GM18868 (cell line): ENCODE measurements around the gene BACE1.

Source experiments
- ATAC-seq: cut with Tn5 transposase; IDR thresholded peaks from one replicate; pipeline ENCODE4 v1.9.1; 2021; ENCODE audit warnings: mild to moderate bottlenecking, moderate library complexity; ENCODE audit not compliant: unreplicated experiment

The BACE1 gene

GRCh38 chr11:117313091-117313490 is 3.0 kb downstream of the BACE1 start:
- no peak for ATAC-seq

- no peak for ATAC-seq
Measured at GRCh38 chr11:117309310-117309709, 6.7 kb downstream of the BACE1 start.

GRCh38 chr11:117305145-117305544 is 10.9 kb downstream of the BACE1 start:
- no peak for ATAC-seq

GRCh38 chr11:117303646-117304315 is 12.3 kb downstream of the BACE1 start:
- ATAC-seq = no peak

- no peak for ATAC-seq
Measured at GRCh38 chr11:117303101-117303500, 13.0 kb downstream of the BACE1 start.

GRCh38 chr11:117302228-117302627 is 13.8 kb downstream of the BACE1 start:
- no peak for ATAC-seq

- no peak for ATAC-seq
Measured at GRCh38 chr11:117300773-117301172, 15.3 kb downstream of the BACE1 start.

GRCh38 chr11:117300283-117300663 is 15.8 kb downstream of the BACE1 start:
- no peak for ATAC-seq

GRCh38 chr11:117299351-117300282 is 16.4 kb downstream of the BACE1 start:
- no peak for ATAC-seq

GRCh38 chr11:117298195-117298594 is 17.9 kb downstream of the BACE1 start:
- no peak for ATAC-seq

- no peak for ATAC-seq
Measured at GRCh38 chr11:117296881-117297280, 19.2 kb downstream of the BACE1 start.

GRCh38 chr11:117295438-117296137 is 20.5 kb downstream of the BACE1 start:
- no peak for ATAC-seq

GRCh38 chr11:117292616-117293015 is 23.4 kb downstream of the BACE1 start:
- ATAC-seq = no peak

GRCh38 chr11:117290809-117291396 is 25.2 kb downstream of the BACE1 start, which contains the start of gene BACE1-AS:
TSS of gene BACE1-AS (plus strand) at chr11:117291346.
- no peak for ATAC-seq

- no peak for ATAC-seq
Measured at GRCh38 chr11:117289795-117290194, 26.3 kb downstream of the BACE1 start.

- no peak for ATAC-seq
Measured at GRCh38 chr11:117287668-117288067, 28.4 kb downstream of the BACE1 start.

- ATAC-seq = no peak
Measured at GRCh38 chr11:117286588-117286987, 29.5 kb downstream of the BACE1 start.

- no peak for ATAC-seq
Measured at GRCh38 chr11:117284053-117284452, 32.0 kb downstream of the BACE1 start.

GRCh38 chr11:117282956-117283355 is 33.1 kb downstream of the BACE1 start:
- ATAC-seq = no peak

- no peak for ATAC-seq
Measured at GRCh38 chr11:117281869-117282268, 34.2 kb downstream of the BACE1 start.

- ATAC-seq = no peak
Measured at GRCh38 chr11:117281159-117281558, 34.9 kb downstream of the BACE1 start.
